Measurements from ENCODE around the gene ZIM2.

Gene ZIM2

DNA sequence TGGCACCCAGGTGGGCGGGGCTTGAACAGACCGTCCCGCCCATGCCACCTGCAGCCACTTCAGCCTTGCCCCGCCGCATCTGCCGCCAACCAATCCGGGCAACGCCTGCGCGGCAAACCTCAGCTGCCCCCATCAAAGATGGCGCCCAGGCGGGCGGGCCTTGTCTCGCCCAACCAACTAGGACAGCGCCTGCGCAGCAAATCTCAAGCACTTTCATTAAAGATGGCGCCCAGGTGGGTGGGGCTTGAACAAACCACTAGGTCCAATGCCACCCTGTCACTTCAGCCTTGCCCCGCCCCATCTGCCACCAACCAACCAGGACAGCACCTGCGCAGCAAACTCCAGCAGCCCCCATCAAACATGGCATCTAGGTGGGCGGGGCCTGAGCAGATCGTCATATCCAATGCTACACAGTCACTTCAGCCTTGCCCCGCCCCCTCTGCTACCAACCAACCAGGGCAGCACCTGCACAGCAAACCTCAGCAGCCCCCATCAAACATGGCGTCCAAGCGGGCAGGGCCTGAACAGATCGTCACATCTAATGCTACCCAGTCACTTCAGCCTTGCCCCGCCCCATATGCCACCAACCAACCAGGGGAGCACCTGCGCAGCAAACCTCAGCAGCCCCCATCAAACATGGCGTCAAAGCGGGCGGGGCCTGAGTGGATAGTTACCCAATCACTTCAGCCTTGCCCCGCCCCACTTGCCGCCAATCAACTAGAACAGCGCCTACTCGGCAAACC is 1.4 kb downstream of the ZIM2 start:
- no peak for DNase-seq

- no peak for DNase-seq
These were observed 2.3 kb downstream of the ZIM2 start for GRCh38 chr19:56838024-56838908.

GRCh38 chr19:56837492-56838023 is 3.0 kb downstream of the ZIM2 start:
- DNase-seq, result no peak

DNA sequence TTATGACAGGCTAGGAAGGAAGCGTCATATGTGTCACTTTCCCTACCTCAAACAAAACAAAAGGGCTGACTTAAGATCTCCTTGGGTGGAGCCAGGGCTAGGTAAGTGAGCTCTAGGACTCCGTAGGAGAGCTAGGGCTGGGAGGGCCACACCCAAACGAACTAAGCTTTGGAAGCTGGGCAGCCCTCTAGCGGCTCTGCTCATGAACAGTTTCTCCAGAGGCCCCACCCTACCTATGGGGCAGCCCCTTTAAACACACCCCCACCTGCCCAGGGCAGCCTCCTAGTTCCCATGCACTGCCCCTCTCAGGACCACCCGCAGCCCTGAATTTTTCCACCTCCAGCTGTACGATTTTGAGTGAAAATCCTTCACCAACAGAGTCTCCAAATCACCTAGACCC is 3.5 kb downstream of the ZIM2 start:
- DNase-seq, result no peak

GRCh38 chr19:56836059-56836458 is 4.5 kb downstream of the ZIM2 start:
- no peak for DNase-seq

- no peak for DNase-seq
These were observed 5.1 kb downstream of the ZIM2 start for GRCh38 chr19:56835401-56835800.

GRCh38 chr19:56834564-56835375 is 5.8 kb downstream of the ZIM2 start:
- no peak for DNase-seq

- DNase-seq, result no peak
These were observed 8.1 kb downstream of the ZIM2 start for GRCh38 chr19:56832352-56832928.

- no peak for DNase-seq
These were observed 9.3 kb downstream of the ZIM2 start for GRCh38 chr19:56831255-56831654.

DNA sequence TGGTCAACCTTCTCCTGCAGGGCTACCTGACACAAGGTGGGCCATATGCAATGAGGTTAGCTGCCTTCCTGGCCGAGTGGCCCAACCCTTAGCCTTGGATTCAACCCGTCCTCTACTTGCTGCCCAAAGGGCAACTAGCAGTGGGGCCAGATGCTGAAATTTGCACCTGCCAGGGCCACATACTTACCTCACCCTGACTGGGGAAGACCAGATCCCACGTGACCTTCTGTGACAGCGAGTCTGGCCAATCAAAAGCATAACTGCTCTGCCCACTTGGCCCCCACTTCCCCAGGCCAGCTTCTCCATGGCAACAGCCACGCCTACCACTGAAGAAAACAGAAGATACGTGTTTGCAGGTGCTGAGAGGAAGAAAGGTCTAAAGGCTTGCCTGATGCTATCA is 10.9 kb downstream of the ZIM2 start:
- DNase-seq, result no peak

- no peak for DNase-seq
These were observed 12.8 kb downstream of the ZIM2 start for GRCh38 chr19:56827708-56828107.

DNA sequence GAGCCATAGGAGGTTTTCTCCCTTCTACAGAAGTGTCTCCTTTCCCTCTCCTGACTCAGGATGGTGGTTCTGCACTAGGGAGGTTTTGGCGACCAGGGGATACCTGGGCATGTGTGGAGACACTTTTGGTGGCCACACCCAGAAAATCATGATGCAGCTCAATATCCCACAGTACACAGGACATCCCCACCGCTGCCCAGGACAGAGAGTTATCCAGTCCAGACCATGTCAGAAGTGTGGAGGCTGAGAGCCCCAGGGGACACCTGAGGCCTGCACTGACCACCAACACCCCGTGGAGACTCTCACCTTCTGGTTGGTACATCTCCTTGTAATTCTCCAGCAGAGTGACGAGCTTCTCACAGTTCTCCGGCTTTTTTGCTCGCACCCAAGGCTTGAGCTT is 16.6 kb downstream of the ZIM2 start:
- no peak for DNase-seq

DNA sequence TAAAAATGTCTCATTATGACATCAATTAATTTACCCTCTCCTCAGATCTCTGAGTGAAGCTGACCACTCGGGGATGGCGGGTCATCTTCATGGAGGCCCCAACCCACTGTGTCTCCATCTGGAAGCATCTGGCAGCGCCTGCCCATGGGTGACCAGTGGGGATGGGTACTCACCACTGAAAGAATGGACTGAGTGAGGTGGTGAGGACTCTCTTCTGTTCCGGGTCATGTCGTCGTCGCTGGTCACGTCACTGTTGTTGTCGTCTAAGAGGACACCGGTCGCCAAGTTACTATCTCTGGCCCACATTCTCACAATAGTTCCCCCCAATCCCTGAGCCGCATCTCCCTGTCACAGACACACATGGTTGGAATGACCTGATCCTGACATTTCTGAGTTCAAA is 17.1 kb downstream of the ZIM2 start:
- DNase-seq, result no peak

GRCh38 chr19:56822755-56823154 is 17.8 kb downstream of the ZIM2 start:
- no peak for DNase-seq

- no peak for DNase-seq
These were observed 18.9 kb downstream of the ZIM2 start for GRCh38 chr19:56821675-56822074.

- no peak for DNase-seq
These were observed 19.3 kb downstream of the ZIM2 start for GRCh38 chr19:56821209-56821608.

DNA sequence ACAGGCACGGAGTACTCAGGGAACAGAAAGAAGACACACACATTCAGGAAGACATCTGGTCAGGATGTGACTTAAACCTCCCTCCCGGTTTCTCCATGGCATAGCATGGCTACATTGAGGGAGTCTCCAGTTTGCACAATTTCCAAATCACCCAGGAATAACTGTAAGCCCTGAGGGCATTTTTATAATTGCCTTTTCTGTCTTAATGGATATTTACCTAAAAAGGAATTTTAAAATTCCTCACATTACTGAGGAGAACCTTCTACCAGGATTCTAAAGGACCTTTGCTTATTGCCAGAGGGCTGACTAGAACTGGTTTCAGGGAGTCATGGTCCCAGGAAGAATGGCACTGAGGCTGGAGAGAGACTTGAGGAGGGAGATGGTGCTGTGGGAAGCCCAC is 21.4 kb downstream of the ZIM2 start:
- DNase-seq, result no peak

GRCh38 chr19:56814656-56815055 is 25.9 kb downstream of the ZIM2 start:
- no peak for DNase-seq

DNA sequence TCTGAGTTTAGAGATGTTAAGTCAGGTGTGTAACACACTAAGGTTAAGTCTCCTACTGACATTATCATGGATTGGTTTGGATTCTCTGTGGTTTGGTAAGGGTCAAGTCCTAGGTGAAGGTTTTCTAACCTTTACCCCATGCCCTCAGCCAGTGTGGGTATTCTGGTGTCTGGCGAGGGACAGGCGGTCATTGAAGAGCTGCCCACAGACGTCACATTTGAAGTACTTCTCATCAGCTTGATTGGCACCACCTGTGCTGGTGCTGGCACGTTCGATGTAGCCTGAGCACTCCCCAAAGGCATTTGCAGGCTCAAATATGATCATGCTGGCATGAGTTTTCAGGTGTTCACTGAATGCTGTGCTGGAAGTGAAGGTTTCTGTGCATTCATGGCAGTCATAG is 27.0 kb downstream of the ZIM2 start:
- no peak for DNase-seq

DNA sequence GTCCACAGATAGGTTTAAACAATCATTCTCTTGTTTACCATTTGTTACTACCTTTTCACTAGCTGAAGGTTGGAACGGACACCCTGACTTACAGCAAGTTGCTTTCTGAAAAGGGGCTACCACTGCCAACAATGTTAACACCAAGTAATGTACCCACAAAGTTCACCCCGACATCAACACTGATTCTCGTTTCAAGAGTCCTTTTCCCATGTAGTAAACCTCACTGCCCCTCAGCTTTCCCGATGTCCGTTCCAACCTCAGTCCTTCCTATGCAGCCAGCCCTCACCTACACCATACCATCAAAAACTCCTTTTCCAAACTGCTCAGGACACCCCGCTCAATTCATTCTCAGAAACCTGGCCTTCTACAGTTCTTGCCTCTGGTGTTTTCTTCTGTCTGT is 29.0 kb downstream of the ZIM2 start:
- no peak for DNase-seq

DNA sequence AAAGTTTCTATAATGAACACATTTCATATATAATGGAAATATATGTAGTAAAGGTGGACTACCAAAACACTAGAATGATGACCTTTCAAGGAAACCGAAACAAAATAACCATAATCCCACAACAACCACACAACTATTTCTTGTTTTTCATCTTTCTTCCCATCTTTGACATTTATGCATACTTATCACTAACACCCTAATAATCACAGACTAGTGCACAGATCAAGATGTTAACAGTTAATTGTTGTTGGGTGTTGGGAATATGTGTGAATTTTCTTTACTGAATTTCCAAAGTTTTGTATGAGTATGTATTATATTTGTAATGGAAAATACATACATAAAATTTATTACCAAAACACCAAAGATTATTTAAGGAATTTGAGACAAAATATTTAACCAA is 30.3 kb downstream of the ZIM2 start:
- no peak for DNase-seq

- no peak for DNase-seq
These were observed 31.7 kb downstream of the ZIM2 start for GRCh38 chr19:56808717-56809392.

All from DMS53 (cell line).